ACC112 (cell line): ENCODE results near the gene ATP4B.

ENCODE experiments used
- H2AFZ ChIP-seq: fragments of 200-600 bp; sonication (generic); one replicate; pipeline ENCODE4 v1.6.0; 2017; ENCODE audit warnings: antibody characterized with exemption, low read length; ENCODE audit not compliant: unreplicated experiment
- H3K27ac ChIP-seq: fragments of 200-600 bp; sonication (generic); 2 replicates; pipeline ENCODE4 v1.5.1; 2014; ENCODE audit warnings: low read depth, mild to moderate bottlenecking, antibody characterized with exemption, low read length, moderate library complexity
- H3K27me3 ChIP-seq: fragments of 200-600 bp; sonication (generic); 2 replicates; pipeline ENCODE4 v1.6.1; 2014; ENCODE audit warnings: mild to moderate bottlenecking, antibody characterized with exemption, low read length, moderate library complexity, mixed read lengths; ENCODE audit not compliant: insufficient read depth
- H3K36me3 ChIP-seq: fragments of 200-600 bp; sonication (generic); 2 replicates; pipeline ENCODE4 v1.6.1; 2016; ENCODE audit warnings: mild to moderate bottlenecking, antibody characterized with exemption, low read length, moderate library complexity, mixed read lengths; ENCODE audit not compliant: insufficient read depth
- H3K4me1 ChIP-seq: fragments of 200-600 bp; sonication (generic); one replicate; pipeline ENCODE4 v1.6.1; 2016; ENCODE audit warnings: low read length, mixed read lengths; ENCODE audit not compliant: insufficient read depth, unreplicated experiment, control insufficient read depth
- H3K4me3 ChIP-seq: fragments of 200-600 bp; sonication (generic); 2 replicates; pipeline ENCODE4 v1.5.1; 2014; ENCODE audit warnings: mild to moderate bottlenecking, low read depth, low read length
- H3K79me2 ChIP-seq: fragments of 200-600 bp; sonication (generic); one replicate; pipeline ENCODE4 v1.6.0; 2016; ENCODE audit warnings: low read length; ENCODE audit not compliant: control insufficient read depth, unreplicated experiment, insufficient read depth

ATP4B gene

GRCh38 chr13:113612607-113613006, 45.4 kb downstream of the ATP4B start:
- no peak overlapping the region for H3K27ac ChIP-seq
- H3K27me3 ChIP-seq = no peaks in the 10 kb centered on the region
- H3K79me2 ChIP-seq = peaks cover 84% of the 10 kb centered on the region
- no peak overlapping the region for H3K4me3 ChIP-seq
- H2AFZ ChIP-seq = no peak overlapping the region
- H3K36me3 ChIP-seq = no peaks in the 10 kb centered on the region
- H3K4me1 ChIP-seq = no peaks in the 10 kb centered on the region

GRCh38 chr13:113611996-113612395, 46.0 kb downstream of the ATP4B start:
- no peak overlapping the region for H3K27ac ChIP-seq
- H3K36me3 ChIP-seq = no peaks in the 10 kb centered on the region
- no peak overlapping the region for H2AFZ ChIP-seq
- peaks cover 84% of the 10 kb centered on the region for H3K79me2 ChIP-seq
- no peak overlapping the region for H3K4me3 ChIP-seq
- H3K4me1 ChIP-seq = no peaks in the 10 kb centered on the region
- H3K27me3 ChIP-seq = no peaks in the 10 kb centered on the region

- Histone ChIP-seq H3K27me3 (no peaks in the 10 kb centered on the region), H3K27ac (no peak overlapping the region), H3K36me3 (no peaks in the 10 kb centered on the region; the same call in 1 of the 2 replicates), H3K4me3 (no peak overlapping the region), H2AFZ (no peak overlapping the region), H3K4me1 (no peaks in the 10 kb centered on the region), H3K79me2 (peaks cover 86% of the 10 kb centered on the region)
Measured at GRCh38 chr13:113610266-113610665, 47.7 kb downstream of the ATP4B start.

- Histone ChIP-seq H3K36me3 (no peaks in the 10 kb centered on the region; the same call in 1 of the 2 replicates), H2AFZ (no peak overlapping the region), H3K27ac (no peak overlapping the region), H3K4me3 (no peak overlapping the region), H3K4me1 (no peaks in the 10 kb centered on the region), H3K79me2 (peaks cover 86% of the 10 kb centered on the region), H3K27me3 (no peaks in the 10 kb centered on the region)
Measured at GRCh38 chr13:113609616-113610015, 48.4 kb downstream of the ATP4B start.

GRCh38 chr13:113608967-113609533, 48.9 kb downstream of the ATP4B start:
- H3K4me1 ChIP-seq = no peaks in the 10 kb centered on the region
- no peak overlapping the region for H3K27ac ChIP-seq
- no peaks in the 10 kb centered on the region; the same call in 1 of the 2 replicates for H3K36me3 ChIP-seq
- H3K79me2 ChIP-seq = peaks cover 86% of the 10 kb centered on the region
- no peak overlapping the region for H2AFZ ChIP-seq
- H3K27me3 ChIP-seq = no peaks in the 10 kb centered on the region
- H3K4me3 ChIP-seq = no peak overlapping the region

GRCh38 chr13:113607889-113608635, 49.9 kb downstream of the ATP4B start:
- Histone ChIP-seq H3K27me3 (no peaks in the 10 kb centered on the region), H3K79me2 (peaks cover 88% of the 10 kb centered on the region), H3K36me3 (no peaks in the 10 kb centered on the region; the same call in 1 of the 2 replicates), H3K4me1 (no peaks in the 10 kb centered on the region), H2AFZ (no peak overlapping the region), H3K27ac (no peak overlapping the region), H3K4me3 (no peak overlapping the region)

- Histone ChIP-seq H3K36me3 (no peaks in the 10 kb centered on the region; the same call in 1 of the 2 replicates), H2AFZ (no peak overlapping the region), H3K27ac (no peak overlapping the region)
Measured at GRCh38 chr13:113607056-113607888, 50.7 kb downstream of the ATP4B start.

GRCh38 chr13:113605866-113606438, 52.0 kb downstream of the ATP4B start:
- no peaks in the 10 kb centered on the region; the same call in 1 of the 2 replicates for H3K36me3 ChIP-seq
- H3K27ac ChIP-seq = no peak overlapping the region
- H3K27me3 ChIP-seq = no peaks in the 10 kb centered on the region
- no peaks in the 10 kb centered on the region for H3K4me1 ChIP-seq
- no peak overlapping the region for H3K4me3 ChIP-seq
- H3K79me2 ChIP-seq = peaks cover 95% of the 10 kb centered on the region
- H2AFZ ChIP-seq = no peak overlapping the region

More at GRCh38 chr13:113607056-113607888, 50.7 kb downstream of the ATP4B start:
- Histone ChIP-seq H3K4me1 (no peaks in the 10 kb centered on the region), H3K79me2 (peaks cover 94% of the 10 kb centered on the region), H3K27me3 (no peaks in the 10 kb centered on the region), H3K4me3 (no peak overlapping the region)

- no peaks in the 10 kb centered on the region for H3K4me1 ChIP-seq
- H2AFZ ChIP-seq = no peak overlapping the region
- no peaks in the 10 kb centered on the region for H3K27me3 ChIP-seq
- peaks cover 95% of the 10 kb centered on the region for H3K79me2 ChIP-seq
- H3K36me3 ChIP-seq = no peaks in the 10 kb centered on the region; the same call in 1 of the 2 replicates
- H3K27ac ChIP-seq = no peak overlapping the region
- H3K4me3 ChIP-seq = no peak overlapping the region
Measured at GRCh38 chr13:113605461-113605860, 52.5 kb downstream of the ATP4B start.

GRCh38 chr13:113604186-113604585, 53.8 kb downstream of the ATP4B start:
- no peak overlapping the region for H3K27ac ChIP-seq
- H3K27me3 ChIP-seq = no peaks in the 10 kb centered on the region
- peaks cover 7% of the 10 kb centered on the region for H3K36me3 ChIP-seq
- H3K4me3 ChIP-seq = no peak overlapping the region
- H2AFZ ChIP-seq = no peak overlapping the region
- H3K79me2 ChIP-seq = peaks cover 95% of the 10 kb centered on the region
- H3K4me1 ChIP-seq = no peaks in the 10 kb centered on the region
